HepG2 (cell line): ENCODE data around the gene INTS7. TPM values are rescaled to one million over a fixed set of nuclear protein-coding genes. Genes with fewer than 3 reads are reported as not detected.

Experiments
- ATAC-seq: fragments of 200-7000 bp; cut with Tn5 transposase; 3 replicates; pipeline ENCODE4 v1.9.1; 2020; ENCODE audit warnings: mild to moderate bottlenecking, moderate library complexity
- BruUV-seq: library from RNA; stranded (reverse); fragments of 400-500 nt; replicated peaks from 2 replicates; lab custom pipeline; 2021; lab: Mats Ljungman, UMichigan
- CTCF ChIA-PET: fragments of 300-600 bp; formaldehyde crosslinking; extraction: SDS; loops from one replicate; lab custom pipeline; 2021; ENCODE audit warnings: low total read pairs, inconsistent platforms, low intra/inter-chr PET ratio; lab: Yijun Ruan, JAX
- POLR2A ChIA-PET: fragments of 350-600 bp; sonication (Branson Sonifier 250); formaldehyde crosslinking; loops from one replicate; lab custom pipeline; 2020; ENCODE audit warnings: antibody characterized with exemption, inconsistent platforms; lab: Yijun Ruan, JAX
- DNase-seq: peaks from one replicate; pipeline ENCODE4 v3.0.0-alpha.2; 2015; ENCODE audit warnings: low spot score
- FAIRE-seq: peaks from 3 replicates; lab custom pipeline; 2011; peaks lifted over from hg19 to GRCh38; lab: Jason Lieb, UNC
- H2AFZ ChIP-seq: one replicate; pipeline ENCODE4 v1.6.1; 2011; ENCODE audit warnings: low read length, inconsistent platforms
- H3K27ac ChIP-seq: fragments of 300-600 bp; 3 replicates; pipeline ENCODE4 v1.8.0; 2011; ENCODE audit warnings: mixed run types, mild to moderate bottlenecking, mixed read lengths, low read length, inconsistent platforms; ENCODE audit not compliant: insufficient read depth; ENCODE audit errors: extremely low read length
- H3K27me3 ChIP-seq, 2 experiments: fragments of 200-600 bp in 1 of 2; 2 replicates in 1 of 2; 3 replicates in 1 of 2; pipeline versions ENCODE4 v1.6.0 to v1.8.0; 2011; ENCODE audit warnings: low read length in 2 of 2, mild to moderate bottlenecking in 2 of 2, moderate library complexity in 2 of 2, inconsistent platforms in 1 of 2; ENCODE audit not compliant: insufficient read depth in 2 of 2, control insufficient read depth in 1 of 2
- H3K36me3 ChIP-seq, 2 experiments: fragments of 200-600 bp in 1 of 2; replicated peaks in 1 of 2; 2 replicates in 1 of 2; 3 replicates in 1 of 2; pipeline versions ENCODE4 v1.5.1 to v1.8.0; 2011; ENCODE audit warnings: low read length in 2 of 2, inconsistent platforms in 1 of 2; ENCODE audit not compliant: insufficient read depth in 2 of 2, control insufficient read depth in 1 of 2
- H3K4me1 ChIP-seq: 2 replicates; pipeline ENCODE4 v1.5.1; 2012; ENCODE audit warnings: low read length, inconsistent platforms; ENCODE audit not compliant: insufficient read depth
- H3K4me2 ChIP-seq: 2 replicates; pipeline ENCODE4 v1.6.0; 2011; ENCODE audit warnings: low read depth, low read length, inconsistent platforms
- H3K4me3 ChIP-seq, 3 experiments: fragments of 200-600 bp in 1 of 3; sonication (generic), shearing (Covaris generic) in 1 of 3; replicated peaks in 1 of 3; 2 replicates each; pipeline ENCODE4 v1.5.1; 2011 to 2016; ENCODE audit warnings: low read length in 3 of 3, inconsistent platforms in 2 of 3, low read depth in 2 of 3, mild to moderate bottlenecking in 2 of 3, control low read depth in 1 of 3, mixed read lengths in 1 of 3; ENCODE audit not compliant: insufficient read depth in 1 of 3
- H3K79me2 ChIP-seq: one replicate; pipeline ENCODE4 v1.6.1; 2011; ENCODE audit warnings: low read length, inconsistent platforms; ENCODE audit not compliant: insufficient read depth
- H3K9ac ChIP-seq: 2 replicates; pipeline ENCODE4 v1.6.0; 2011; ENCODE audit warnings: mild to moderate bottlenecking, low read depth, low read length, inconsistent platforms; ENCODE audit not compliant: insufficient read depth
- H3K9me3 ChIP-seq: 2 replicates; pipeline ENCODE4 v1.5.1; 2012; ENCODE audit warnings: mild to moderate bottlenecking, low read length
- H4K20me1 ChIP-seq: 2 replicates; pipeline ENCODE4 v1.6.0; 2011; ENCODE audit warnings: inconsistent platforms, mild to moderate bottlenecking, low read length, moderate library complexity; ENCODE audit not compliant: insufficient read depth
- IKZF1 ChIP-seq: fragments of 450-650 bp; IDR thresholded peaks from 2 replicates; pipeline ENCODE4 v1.7.1; 2016
- MAZ ChIP-seq, 2 experiments: sonication (generic) in 1 of 2; formaldehyde crosslinking in 1 of 2; IDR thresholded peaks; 2 replicates each; pipeline versions ENCODE4 v1.5.0 to v1.6.1; 2012 to 2020; ENCODE audit warnings: low read depth in 2 of 2, mild to moderate bottlenecking in 2 of 2, borderline replicate concordance in 1 of 2, improper control_type of control experiment in 1 of 2, low read length in 1 of 2, missing genetic modification reagents in 1 of 2, moderate library complexity in 1 of 2
- MYC ChIP-seq: sonication (generic); formaldehyde crosslinking; IDR thresholded peaks from 2 replicates; pipeline ENCODE4 v1.9.0; 2021; ENCODE audit warnings: missing genetic modification reagents, borderline replicate concordance
- SETDB1 ChIP-seq: sonication (generic); formaldehyde crosslinking; IDR thresholded peaks from 2 replicates; pipeline ENCODE4 v1.5.1; 2020; ENCODE audit warnings: missing genetic modification reagents, mild to moderate bottlenecking, borderline replicate concordance
- SPEN ChIP-seq: sonication (generic); formaldehyde crosslinking; IDR thresholded peaks from 2 replicates; pipeline ENCODE4 v1.5.1; 2020; ENCODE audit warnings: low read depth, mild to moderate bottlenecking, missing genetic modification reagents
- ZNF281 ChIP-seq: sonication (generic); formaldehyde crosslinking; IDR thresholded peaks from 2 replicates; pipeline ENCODE4 v1.4.0; 2020; ENCODE audit warnings: missing genetic modification reagents, borderline replicate concordance
- ZNF569 ChIP-seq: sonication (generic); formaldehyde crosslinking; IDR thresholded peaks from 2 replicates; pipeline ENCODE4 v1.5.0; 2020; ENCODE audit warnings: mild to moderate bottlenecking, missing genetic modification reagents, moderate library complexity, borderline replicate concordance
- ZNF629 ChIP-seq: sonication (generic); formaldehyde crosslinking; conservative IDR thresholded peaks from 2 replicates; pipeline ENCODE4 v1.5.0; 2020; ENCODE audit warnings: missing genetic modification reagents
- WGBS: methylation state at CpG from one replicate; pipeline ENCODE4 v1.1.6; 2017; ENCODE audit warnings: low lambda C conversion rate; 5-methylcytosine and 5-hydroxymethylcytosine counted together
- in situ Hi-C: cut with HindIII; loops from 2 replicates; pipeline ENCODE4 v1.10.0; 2017; ENCODE audit warnings: low pct_unique_long_range_greater_than_20kb; ENCODE audit not compliant: extremely low pct_ligation_motif_present
- intact Hi-C: fragments of 100-400 bp; cut with micrococcal nuclease; formaldehyde crosslinking; loops from one replicate; pipeline ENCODE4 v1.10.0; 2022; ENCODE audit not compliant: unreplicated experiment
- polyA plus RNA-seq, 8 experiments: library from polyadenylated mRNA; depleted of rRNA in 3 of 8; stranded (reverse) in 7 of 8; unstranded in 1 of 8; fragments of >200 nt; fragmentation: Illumina TruSeq in 4 of 8; extraction: Trizol in 4 of 8; gene quantifications; 2 replicates each; pipeline versions ENCODE4 v1.2.1 to v1.2.3, GENCODE V29; 2011 to 2016; ENCODE audit warnings: low read depth in 4 of 8, missing spikeins in 1 of 8, mixed read lengths in 1 of 8; ENCODE audit not compliant: insufficient read depth in 1 of 8
- total RNA-seq, 5 experiments: library from RNA; depleted of rRNA; stranded (reverse); fragments of >200 nt; fragmentation: Illumina TruSeq; extraction: Trizol; gene quantifications; 2 replicates each; pipeline ENCODE4 v1.2.3, GENCODE V29; 2016; ENCODE audit warnings: low read depth in 1 of 5

The INTS7 gene
- total and polyA plus RNA-seq, 2 of the 13 experiments (the other 11 are each of a cell fraction or from before 2014, with no cell fraction given): 18.3 to 22.4 TPM

DNA sequence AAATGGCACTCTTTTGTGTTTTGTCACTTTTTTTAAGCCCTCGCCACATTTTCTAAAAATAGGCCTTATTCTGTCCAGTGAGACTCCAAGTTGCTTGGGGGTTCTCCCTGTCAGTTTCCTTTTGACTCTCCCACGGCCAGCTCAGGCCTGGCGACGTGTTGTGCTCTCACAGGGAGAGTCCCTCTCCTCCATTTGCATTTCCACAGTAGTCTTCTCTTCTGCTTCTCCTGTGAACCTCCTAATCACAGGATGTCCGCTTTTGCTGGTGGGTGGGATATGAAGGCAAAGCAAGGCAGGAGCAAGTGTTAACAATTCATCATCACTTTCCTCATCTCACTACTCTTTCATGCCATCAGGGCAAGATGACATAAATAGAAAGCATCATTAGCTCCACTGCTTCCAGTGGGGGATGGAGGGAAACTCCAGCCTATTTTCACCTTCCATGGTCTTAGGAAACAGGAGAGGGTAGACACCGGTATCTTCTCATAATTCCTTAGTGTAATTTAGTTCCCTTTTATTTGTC, 99.8 kb downstream of the INTS7 start:
- H3K79me2 ChIP-seq: no peaks in the 10 kb centered on the region
- ATAC-seq (no peak), FAIRE-seq (no peak), DNase-seq (no peak)
- intact Hi-C loops (no loop called here), in situ Hi-C loops (no loop called here)
- no peaks in the 10 kb centered on the region for H3K9me3 ChIP-seq
- no peaks in the 10 kb centered on the region for H3K27me3 ChIP-seq
- POLR2A ChIA-PET: no interaction called here
- H2AFZ ChIP-seq: no peak overlapping the region
- CTCF ChIA-PET: no interaction called here
- no peaks in the 10 kb centered on the region for H4K20me1 ChIP-seq
- H3K9ac ChIP-seq: no peak overlapping the region
- TF ChIP-seq ZNF281 (CRISPR knock-in tag) (no peak), ZNF629 (CRISPR knock-in tag) (no peak)
- BruUV-seq: no TSS peak
- H3K4me2 ChIP-seq: no peak overlapping the region
- peaks cover under 1% of the 10 kb centered on the region; the same call in 1 of the 2 replicates for H3K4me1 ChIP-seq
- 87% methylated on average over 6 of the region's 6 CpGs for WGBS
- H3K36me3 ChIP-seq: no peaks in the 10 kb centered on the region
- no peak overlapping the region for H3K27ac ChIP-seq
- H3K4me3 ChIP-seq: no peak overlapping the region

DNA sequence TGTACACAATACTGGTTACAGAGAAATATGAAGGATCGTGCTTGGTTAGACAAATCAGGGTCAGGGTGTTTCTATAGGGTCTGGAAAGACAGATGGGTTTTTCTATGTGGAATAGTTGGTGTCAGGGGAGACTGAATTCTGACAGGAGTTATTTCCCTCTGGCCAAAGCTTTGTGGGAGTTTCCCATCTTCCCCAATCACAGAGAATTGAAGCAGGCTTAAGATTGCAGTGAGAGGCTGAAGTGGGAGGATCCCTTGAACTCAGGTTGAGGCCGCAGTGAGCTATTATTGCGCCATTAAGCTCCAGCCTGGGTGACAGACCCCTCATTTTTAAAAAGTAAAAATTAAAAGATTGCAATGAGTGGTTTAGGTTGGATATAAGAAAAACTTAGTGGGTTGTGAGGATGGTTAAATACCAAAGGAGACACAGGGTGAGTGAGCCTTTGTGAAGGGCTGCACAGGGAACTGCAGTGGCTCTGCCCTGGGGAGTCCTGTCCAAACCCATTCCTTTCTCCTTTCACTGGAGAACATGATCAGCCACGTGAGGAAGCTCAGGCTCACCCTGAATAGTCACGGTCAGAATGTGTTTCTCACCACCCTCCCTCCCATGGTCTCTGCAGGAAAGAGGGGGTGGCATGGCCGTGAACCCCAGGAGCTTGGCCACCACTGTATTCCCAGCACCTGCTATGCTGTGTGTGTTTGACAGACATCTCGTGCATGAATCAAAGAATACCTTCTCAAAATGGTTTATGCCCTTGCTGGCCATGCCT, 101.2 kb downstream of the INTS7 start:
- no peaks in the 10 kb centered on the region for H3K79me2 ChIP-seq
- DNase-seq: no peak
- H3K4me3 ChIP-seq: no peak overlapping the region
- BruUV-seq: no TSS peak
- H4K20me1 ChIP-seq: no peaks in the 10 kb centered on the region
- FAIRE-seq: no peak
- in situ Hi-C loops (no loop called here), intact Hi-C loops (no loop called here)
- ATAC-seq: peak; percentile 16
- H3K36me3 ChIP-seq: no peaks in the 10 kb centered on the region
- WGBS: 60% methylated on average over 7 of the region's 7 CpGs
- H3K9ac ChIP-seq: no peak overlapping the region
- H2AFZ ChIP-seq: no peak overlapping the region
- no peak for TF ChIP-seq SPEN (CRISPR knock-in tag)
- no peak for TF ChIP-seq MAZ (IDR thresholded peaks at IDR 0.05; ENCODE audit: borderline replicate concordance, low read depth, low read length)
- no peak for TF ChIP-seq MAZ (CRISPR knock-in tag; IDR thresholded peaks at IDR 0.05; ENCODE audit: low read depth)
- TF ChIP-seq MYC (CRISPR knock-in tag): no peak
- TF ChIP-seq IKZF1: no peak
- no peak for TF ChIP-seq SETDB1
- TF ChIP-seq ZNF569 (CRISPR knock-in tag): no peak
- H3K4me2 ChIP-seq: no peak overlapping the region
- H3K9me3 ChIP-seq: no peaks in the 10 kb centered on the region
- H3K4me1 ChIP-seq: peaks cover 14% of the 10 kb centered on the region
- H3K27me3 ChIP-seq: no peaks in the 10 kb centered on the region
- H3K27ac ChIP-seq: no peak overlapping the region
- CTCF ChIA-PET: no interaction called here
- POLR2A ChIA-PET: no interaction called here
